HFFc6 (cell line): Measurements from ENCODE around the gene NFXL1. TPM values are rescaled to one million over a fixed set of nuclear protein-coding genes. Genes with fewer than 3 reads are reported as not detected.
A peak's percentile ranks its signal among the peaks of the same experiment; 100 is the strongest.

Experiments
- DNase-seq: peaks from one replicate; pipeline ENCODE4 v3.0.0-alpha.2; 2018
- H3K27ac Mint-ChIP-seq: 2 replicates; pipeline ENCODE4 v1.8.0; 2020; ENCODE audit warnings: mild to moderate bottlenecking, mixed read lengths
- H3K27me3 Mint-ChIP-seq: 2 replicates; pipeline ENCODE4 v1.8.0; 2021; ENCODE audit warnings: mild to moderate bottlenecking, moderate library complexity, mixed read lengths; ENCODE audit not compliant: insufficient read depth
- H3K36me3 Mint-ChIP-seq: 2 replicates; pipeline ENCODE4 v1.8.0; 2021; ENCODE audit warnings: low read depth, mixed read lengths
- H3K4me1 Mint-ChIP-seq: 2 replicates; pipeline ENCODE4 v1.8.0; 2020; ENCODE audit warnings: low read depth, mixed read lengths
- H3K4me3 Mint-ChIP-seq: 2 replicates; pipeline ENCODE4 v1.8.0; 2020; ENCODE audit warnings: mild to moderate bottlenecking, moderate library complexity, mixed read lengths
- H3K9me3 Mint-ChIP-seq: 2 replicates; pipeline ENCODE4 v1.8.0; 2020; ENCODE audit warnings: mild to moderate bottlenecking, mixed read lengths
- long read RNA-seq: library from polyadenylated mRNA; unstranded; transcript quantifications from one replicate; pipeline ENCODE4 v2.0.0, GENCODE V29; 2019
- total RNA-seq, 6 experiments: library from RNA; stranded (reverse); fragmentation: NEBNext Ultra II Directional; extraction: Animal tissue kit (Norgen Biotek cat#: 25700); gene quantifications; 2 replicates in 1 of 6; 3 replicates in 5 of 6; pipeline ENCODE4 v1.2.3, GENCODE V29; 2021
- TF ChIP-seq, protein P1 (sequence below): fragments of 200-600 bp; sonication (generic); IDR thresholded peaks from 2 replicates; pipeline ENCODE4 v1.5.0; 2021; ENCODE audit warnings: antibody characterized with exemption, mild to moderate bottlenecking

Gene NFXL1
- 10 to 100 TPM in 3 of 6 experiments, 1 to 10 TPM in 3; 8.4 to 10.8 (median 10.0) TPM for total RNA-seq
- long read RNA-seq, partial matches to known transcripts = 6 of 11 reads
- long read RNA-seq, other reads (novel, unspliced or antisense) = 5 of 11 reads

- peaks cover 16% of the 10 kb centered on the region for H3K9me3 Mint-ChIP-seq
- H3K27ac Mint-ChIP-seq = peak within 1 kb of the TSS; percentile 89
- DNase-seq = peak; percentile 96
- TF ChIP-seq, protein P1, sequence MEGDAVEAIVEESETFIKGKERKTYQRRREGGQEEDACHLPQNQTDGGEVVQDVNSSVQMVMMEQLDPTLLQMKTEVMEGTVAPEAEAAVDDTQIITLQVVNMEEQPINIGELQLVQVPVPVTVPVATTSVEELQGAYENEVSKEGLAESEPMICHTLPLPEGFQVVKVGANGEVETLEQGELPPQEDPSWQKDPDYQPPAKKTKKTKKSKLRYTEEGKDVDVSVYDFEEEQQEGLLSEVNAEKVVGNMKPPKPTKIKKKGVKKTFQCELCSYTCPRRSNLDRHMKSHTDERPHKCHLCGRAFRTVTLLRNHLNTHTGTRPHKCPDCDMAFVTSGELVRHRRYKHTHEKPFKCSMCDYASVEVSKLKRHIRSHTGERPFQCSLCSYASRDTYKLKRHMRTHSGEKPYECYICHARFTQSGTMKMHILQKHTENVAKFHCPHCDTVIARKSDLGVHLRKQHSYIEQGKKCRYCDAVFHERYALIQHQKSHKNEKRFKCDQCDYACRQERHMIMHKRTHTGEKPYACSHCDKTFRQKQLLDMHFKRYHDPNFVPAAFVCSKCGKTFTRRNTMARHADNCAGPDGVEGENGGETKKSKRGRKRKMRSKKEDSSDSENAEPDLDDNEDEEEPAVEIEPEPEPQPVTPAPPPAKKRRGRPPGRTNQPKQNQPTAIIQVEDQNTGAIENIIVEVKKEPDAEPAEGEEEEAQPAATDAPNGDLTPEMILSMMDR = no peak
- H3K27me3 Mint-ChIP-seq = peaks cover 9% of the 10 kb centered on the region
- H3K36me3 Mint-ChIP-seq = peaks cover 33% of the 10 kb centered on the region
- H3K4me3 Mint-ChIP-seq = peak within 1 kb of the TSS; percentile 93
- H3K4me1 Mint-ChIP-seq = peaks cover 35% of the 10 kb centered on the region
Measured at GRCh38 chr4:47914220-47914925, at the start of gene NFXL1. Gene NFXL1, minus strand, starts transcription at chr4:47914583. Its CDS starts 380 bp downstream, at chr4:47914203.

- Mint-ChIP-seq H3K36me3 (no peaks in the 10 kb centered on the region), H3K4me3 (no peak overlapping the region), H3K27me3 (peaks cover 17% of the 10 kb centered on the region), H3K9me3 (no peaks in the 10 kb centered on the region), H3K4me1 (no peaks in the 10 kb centered on the region), H3K27ac (no peak overlapping the region)
- no peak for DNase-seq
- TF ChIP-seq, protein P1 = no peak
Measured at GRCh38 chr4:47954677-47955076, 40.3 kb upstream of the NFXL1 start.

DNA sequence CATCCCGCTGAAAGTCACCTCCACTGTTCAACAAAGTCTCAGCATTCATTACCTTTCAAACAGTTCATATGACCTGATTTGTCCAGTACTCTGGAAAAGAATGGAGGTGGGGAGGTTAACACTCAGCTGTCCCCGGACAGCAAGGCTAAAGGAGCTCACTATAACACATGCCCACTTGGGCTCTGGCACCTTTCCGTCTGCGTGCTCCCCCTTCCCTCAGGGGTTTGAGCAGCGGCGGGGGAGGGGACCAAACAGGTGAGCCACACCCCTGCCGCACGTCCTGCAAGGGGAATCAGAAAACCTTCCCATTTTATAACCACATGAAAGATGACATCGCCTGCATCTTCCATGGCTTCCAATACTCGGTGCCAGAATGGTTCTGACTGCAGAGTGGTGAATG, 39.9 kb upstream of the NFXL1 start:
- Mint-ChIP-seq H3K9me3 (no peaks in the 10 kb centered on the region), H3K4me3 (no peak overlapping the region), H3K36me3 (no peaks in the 10 kb centered on the region), H3K27me3 (peaks cover 17% of the 10 kb centered on the region), H3K27ac (no peak overlapping the region), H3K4me1 (no peaks in the 10 kb centered on the region)
- TF ChIP-seq, protein P1 = no peak
- no peak for DNase-seq

GRCh38 chr4:47945930-47946726, 31.7 kb upstream of the NFXL1 start:
- Mint-ChIP-seq H3K27me3 (peaks cover 1% of the 10 kb centered on the region), H3K4me3 (no peak overlapping the region), H3K9me3 (no peaks in the 10 kb centered on the region), H3K27ac (no peak overlapping the region), H3K4me1 (no peaks in the 10 kb centered on the region), H3K36me3 (no peaks in the 10 kb centered on the region)
- TF ChIP-seq, protein P1 = peak; percentile 39
- DNase-seq = no peak

GRCh38 chr4:47942081-47942819, 27.9 kb upstream of the NFXL1 start:
- no peak for DNase-seq
- Mint-ChIP-seq H3K36me3 (no peaks in the 10 kb centered on the region), H3K4me3 (no peak overlapping the region), H3K27ac (no peak overlapping the region), H3K27me3 (peaks cover 9% of the 10 kb centered on the region), H3K4me1 (no peaks in the 10 kb centered on the region), H3K9me3 (no peaks in the 10 kb centered on the region)
- TF ChIP-seq, protein P1 = no peak
